Measurements from ENCODE around the gene FAM131A. TPM values are rescaled to one million over a fixed set of nuclear protein-coding genes. Genes with fewer than 3 reads are reported as not detected.

FAM131A gene
- polyA plus RNA-seq, 6 donors from 2014 or later, result 3.6 to 8.5 (median 4.1) TPM

DNA sequence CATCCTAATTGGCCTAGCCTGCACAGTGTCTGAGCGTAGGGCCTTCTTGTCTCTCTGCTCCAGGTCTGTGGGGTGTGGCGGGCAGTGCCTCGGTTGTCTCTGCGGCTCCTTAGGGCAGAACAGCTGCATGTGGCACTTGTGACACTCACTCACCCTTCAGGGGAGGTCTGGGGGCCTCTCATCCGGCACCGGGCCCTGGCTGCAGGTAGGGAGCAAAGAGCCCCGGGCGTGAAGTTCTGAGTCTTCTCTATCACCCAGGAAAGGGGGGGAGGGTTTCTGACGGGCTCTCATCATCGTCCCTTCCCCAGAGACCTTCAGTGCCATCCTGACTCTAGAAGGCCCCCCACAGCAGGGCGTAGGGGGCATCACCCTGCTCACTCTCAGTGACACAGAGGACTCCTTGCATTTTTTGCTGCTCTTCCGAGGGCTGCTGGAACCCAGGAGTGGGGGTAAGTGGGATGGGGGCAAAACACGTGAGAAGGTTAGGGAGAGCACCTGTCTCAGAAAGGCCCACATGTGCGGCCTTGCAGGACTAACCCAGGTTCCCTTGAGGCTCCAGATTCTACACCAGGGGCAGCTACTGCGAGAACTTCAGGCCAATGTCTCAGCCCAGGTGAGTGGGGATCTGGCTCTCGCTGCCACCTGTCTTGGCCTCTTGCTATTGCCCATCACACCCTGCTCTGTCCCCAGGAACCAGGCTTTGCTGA lies 45.1 kb downstream of the FAM131A start:
- no peak for DNase-seq
- ATAC-seq (ENCODE audit: low read depth in 2 of 2), result no peak
- no peaks in the 10 kb centered on the region for H3K9me3 Mint-ChIP-seq
- H3K4me1 Mint-ChIP-seq, result peaks cover 6 to 20% (median 11%) of the 10 kb centered on the region in 3 donors
- H3K36me3 Mint-ChIP-seq, result peaks cover 0 to 7% of the 10 kb centered on the region in 2 donors
- peaks cover 45 to 83% (median 70%) of the 10 kb centered on the region in 3 donors for H3K27me3 Mint-ChIP-seq
- H3K4me3 Mint-ChIP-seq, result peak overlapping the region in 2 of 8 donors; percentile 36 to 75
- no peak overlapping the region for H3K27ac Mint-ChIP-seq

DNA sequence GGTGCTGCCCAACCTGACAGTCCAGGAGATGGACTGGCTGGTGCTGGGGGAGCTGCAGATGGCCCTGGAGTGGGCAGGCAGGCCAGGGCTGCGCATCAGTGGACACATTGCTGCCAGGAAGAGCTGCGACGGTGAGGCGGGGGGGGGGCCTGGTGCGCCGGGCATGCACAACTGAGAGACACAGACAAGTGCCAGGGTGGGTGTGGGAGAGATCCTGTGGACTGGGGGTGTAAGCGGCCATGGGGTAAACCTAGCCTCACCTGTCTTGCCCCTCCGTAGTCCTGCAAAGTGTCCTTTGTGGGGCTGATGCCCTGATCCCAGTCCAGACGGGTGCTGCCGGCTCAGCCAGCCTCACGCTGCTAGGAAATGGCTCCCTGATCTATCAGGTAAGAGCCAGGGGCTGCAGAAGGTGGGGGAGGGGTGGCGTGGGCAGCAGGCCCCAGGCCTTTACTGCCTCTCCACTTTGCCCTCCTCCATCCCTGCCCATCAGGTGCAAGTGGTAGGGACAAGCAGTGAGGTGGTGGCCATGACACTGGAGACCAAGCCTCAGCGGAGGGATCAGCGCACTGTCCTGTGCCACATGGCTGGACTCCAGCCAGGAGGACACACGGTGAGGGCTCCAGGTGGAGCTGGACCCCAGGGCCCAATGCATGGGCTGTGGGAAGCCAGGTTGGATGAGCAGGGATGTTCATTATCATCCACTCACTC lies 45.8 kb downstream of the FAM131A start:
- Mint-ChIP-seq H3K27me3 (peaks cover 43 to 83% (median 70%) of the 10 kb centered on the region in 3 donors), H3K4me3 (no peak overlapping the region), H3K9me3 (peaks cover 0 to under 1% (median 0%) of the 10 kb centered on the region in 7 donors), H3K4me1 (peaks cover 6 to 18% (median 11%) of the 10 kb centered on the region in 3 donors), H3K27ac (no peak overlapping the region), H3K36me3 (peaks cover 0 to 7% of the 10 kb centered on the region in 2 donors)
- DNase-seq (no peak), ATAC-seq (ENCODE audit: low read depth in 2 of 2) (no peak)

DNA sequence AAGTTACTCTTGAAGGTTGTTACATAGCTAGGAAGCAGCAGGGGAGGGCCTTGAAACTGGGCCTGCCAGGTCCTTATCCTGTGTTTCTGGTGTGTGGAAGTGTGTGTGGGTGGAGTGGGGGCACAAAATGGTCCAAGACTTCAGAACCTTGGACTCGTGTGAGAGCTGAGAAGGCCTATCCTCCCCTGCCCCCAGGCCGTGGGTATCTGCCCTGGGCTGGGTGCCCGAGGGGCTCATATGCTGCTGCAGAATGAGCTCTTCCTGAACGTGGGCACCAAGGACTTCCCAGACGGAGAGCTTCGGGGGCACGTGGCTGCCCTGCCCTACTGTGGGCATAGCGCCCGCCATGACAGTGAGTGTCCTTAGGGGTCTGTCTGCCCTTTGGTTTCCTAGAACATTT lies 46.9 kb downstream of the FAM131A start:
- ATAC-seq (ENCODE audit: low read depth in 2 of 2) (no peak), DNase-seq (no peak)
- Mint-ChIP-seq H3K9me3 (peaks cover 0 to 1% (median 0%) of the 10 kb centered on the region in 7 donors), H3K4me1 (peaks cover 2 to 11% (median 6%) of the 10 kb centered on the region in 3 donors), H3K4me3 (peak overlapping the region in 1 of 8 donors; percentile 20), H3K27me3 (peaks cover 40 to 82% (median 70%) of the 10 kb centered on the region in 3 donors), H3K36me3 (peaks cover 0 to 2% of the 10 kb centered on the region in 2 donors), H3K27ac (no peak overlapping the region)

DNA sequence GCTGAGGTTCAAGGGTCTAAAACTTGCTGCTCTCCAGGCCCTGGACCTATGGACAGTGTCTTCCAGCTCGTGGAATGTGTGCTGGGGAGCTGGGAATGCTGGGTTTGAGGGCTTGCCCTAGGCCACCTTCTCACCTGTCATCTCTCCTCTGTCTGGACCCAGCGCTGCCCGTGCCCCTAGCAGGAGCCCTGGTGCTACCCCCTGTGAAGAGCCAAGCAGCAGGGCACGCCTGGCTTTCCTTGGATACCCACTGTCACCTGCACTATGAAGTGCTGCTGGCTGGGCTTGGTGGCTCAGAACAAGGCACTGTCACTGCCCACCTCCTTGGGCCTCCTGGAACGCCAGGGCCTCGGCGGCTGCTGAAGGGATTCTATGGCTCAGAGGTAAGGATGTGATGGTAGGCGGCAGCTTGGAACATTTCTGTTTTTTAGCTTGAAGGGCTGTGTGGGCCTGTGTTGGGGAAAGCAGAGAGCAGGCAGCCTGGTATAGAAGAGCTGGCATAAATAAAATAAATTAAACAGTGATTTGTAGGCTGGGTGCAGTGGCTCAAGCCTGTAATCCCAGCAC lies 47.5 kb downstream of the FAM131A start:
- no peak overlapping the region for H3K27ac Mint-ChIP-seq
- DNase-seq, result no peak
- H3K27me3 Mint-ChIP-seq, result peaks cover 39 to 85% (median 73%) of the 10 kb centered on the region in 3 donors
- H3K36me3 Mint-ChIP-seq, result no peaks in the 10 kb centered on the region
- H3K4me3 Mint-ChIP-seq, result peak overlapping the region in 1 of 8 donors; percentile 37
- H3K9me3 Mint-ChIP-seq, result peaks cover 0 to 1% (median 0%) of the 10 kb centered on the region in 7 donors
- no peak for ATAC-seq (ENCODE audit: low read depth in 2 of 2)
- peaks cover 0 to 9% (median 5%) of the 10 kb centered on the region in 3 donors for H3K4me1 Mint-ChIP-seq

DNA sequence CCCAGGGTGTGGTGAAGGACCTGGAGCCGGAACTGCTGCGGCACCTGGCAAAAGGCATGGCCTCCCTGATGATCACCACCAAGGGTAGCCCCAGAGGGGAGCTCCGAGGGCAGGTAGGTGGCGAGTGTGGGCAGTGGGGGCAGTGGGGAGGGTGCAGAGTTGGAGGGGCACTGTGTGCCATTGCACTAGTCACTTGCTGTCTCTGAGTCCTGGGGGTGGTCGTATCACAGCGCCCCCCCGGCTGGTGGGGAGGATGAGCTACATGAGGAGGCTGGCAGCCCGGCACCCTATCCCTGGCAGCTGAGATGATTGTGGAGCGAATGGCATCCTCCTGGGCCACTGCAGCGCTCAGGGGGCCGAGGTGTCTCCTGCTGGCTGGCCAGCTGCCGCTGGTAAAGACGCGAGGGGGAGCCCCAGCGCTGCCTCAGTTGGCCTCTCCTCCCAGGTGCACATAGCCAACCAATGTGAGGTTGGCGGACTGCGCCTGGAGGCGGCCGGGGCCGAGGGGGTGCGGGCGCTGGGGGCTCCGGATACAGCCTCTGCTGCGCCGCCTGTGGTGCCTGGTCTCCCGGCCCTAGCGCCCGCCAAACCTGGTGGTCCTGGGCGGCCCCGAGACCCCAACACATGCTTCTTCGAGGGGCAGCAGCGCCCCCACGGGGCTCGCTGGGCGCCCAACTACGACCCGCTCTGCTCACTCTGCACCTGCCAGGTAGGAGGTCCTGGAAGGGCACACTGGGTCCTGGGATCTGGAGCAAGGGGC lies 48.8 kb downstream of the FAM131A start:
- ATAC-seq (ENCODE audit: low read depth in 2 of 2), result no peak
- peaks cover 43 to 90% (median 86%) of the 10 kb centered on the region in 3 donors for H3K27me3 Mint-ChIP-seq
- no peaks in the 10 kb centered on the region for H3K36me3 Mint-ChIP-seq
- DNase-seq, result no peak
- peaks cover 0 to 1% (median 0%) of the 10 kb centered on the region in 7 donors for H3K9me3 Mint-ChIP-seq
- H3K4me3 Mint-ChIP-seq, result no peak overlapping the region
- peaks cover 0 to 6% (median 0%) of the 10 kb centered on the region in 3 donors for H3K4me1 Mint-ChIP-seq
- no peak overlapping the region for H3K27ac Mint-ChIP-seq

DNA sequence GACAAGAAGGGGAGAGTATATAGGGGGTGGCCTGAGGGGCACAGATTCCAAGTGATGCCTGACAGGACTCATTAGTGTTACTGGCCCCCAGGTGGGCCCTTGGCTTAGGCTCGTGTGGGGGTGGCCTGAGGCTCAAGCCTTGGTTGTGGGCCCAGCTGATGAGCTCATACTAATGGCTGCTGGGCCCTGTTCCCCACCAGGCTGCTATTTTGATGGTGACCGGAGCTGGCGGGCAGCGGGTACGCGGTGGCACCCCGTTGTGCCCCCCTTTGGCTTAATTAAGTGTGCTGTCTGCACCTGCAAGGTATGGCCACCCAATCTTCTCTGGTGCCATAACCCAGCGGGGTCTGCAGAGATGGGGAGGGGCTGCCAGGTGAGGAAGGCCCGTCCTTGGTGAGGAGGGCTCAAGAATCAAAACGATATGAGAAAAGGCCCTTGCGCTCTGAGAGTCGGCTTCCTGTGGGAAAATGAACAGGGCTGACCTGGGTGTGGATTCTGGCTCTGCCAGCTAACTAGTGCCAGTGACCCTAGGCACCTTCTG lies 49.8 kb downstream of the FAM131A start:
- DNase-seq, result no peak
- H3K27me3 Mint-ChIP-seq, result peaks cover 40 to 89% (median 81%) of the 10 kb centered on the region in 3 donors
- ATAC-seq (ENCODE audit: low read depth in 2 of 2), result no peak

DNA sequence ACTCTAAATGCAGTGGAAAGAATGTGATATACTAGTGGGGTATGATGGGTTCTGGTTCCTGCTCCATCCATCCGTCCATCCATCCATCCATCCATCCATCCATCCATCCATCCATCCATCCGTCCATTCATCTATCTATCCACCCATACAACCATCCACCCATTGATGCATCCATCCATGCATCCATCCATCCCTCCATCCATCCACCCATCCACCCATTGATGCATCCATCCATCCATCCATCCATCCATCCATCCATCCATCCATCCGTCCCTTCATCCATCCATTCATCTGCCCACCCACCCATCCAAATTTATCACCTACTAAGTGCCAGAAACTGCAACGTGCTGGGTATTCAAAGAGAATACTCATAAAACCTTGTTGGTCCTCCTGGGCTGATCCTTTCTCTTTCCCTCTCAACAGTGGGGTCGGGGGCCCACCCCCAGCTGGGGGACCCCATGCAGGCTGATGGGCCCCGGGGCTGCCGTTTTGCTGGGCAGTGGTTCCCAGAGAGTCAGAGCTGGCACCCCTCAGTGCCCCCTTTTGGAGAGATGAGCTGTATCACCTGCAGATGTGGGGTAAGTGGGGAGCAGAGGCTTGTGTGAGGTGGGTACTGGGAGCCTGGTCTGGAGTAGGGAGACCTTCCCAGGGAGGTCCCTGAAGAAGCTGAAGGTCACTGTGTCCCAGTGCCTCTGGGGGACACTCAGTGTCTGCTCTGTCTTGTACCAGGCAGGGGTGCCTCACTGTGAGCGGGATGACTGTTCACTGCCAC lies 51.0 kb downstream of the FAM131A start:
- Mint-ChIP-seq H3K4me3 (no peak overlapping the region), H3K27ac (no peak overlapping the region), H3K27me3 (peaks cover 40 to 80% (median 70%) of the 10 kb centered on the region in 3 donors), H3K4me1 (no peaks in the 10 kb centered on the region), H3K36me3 (no peaks in the 10 kb centered on the region), H3K9me3 (peaks cover 0 to 1% (median 0%) of the 10 kb centered on the region in 7 donors)
- ATAC-seq (ENCODE audit: low read depth in 2 of 2) (no peak), DNase-seq (no peak)

More for the DNA sequence above, 49.8 kb downstream of the FAM131A start:
- Mint-ChIP-seq H3K4me1 (no peaks in the 10 kb centered on the region), H3K27ac (no peak overlapping the region), H3K36me3 (no peaks in the 10 kb centered on the region), H3K9me3 (peaks cover 0 to 1% (median 0%) of the 10 kb centered on the region in 7 donors), H3K4me3 (no peak overlapping the region)

DNA sequence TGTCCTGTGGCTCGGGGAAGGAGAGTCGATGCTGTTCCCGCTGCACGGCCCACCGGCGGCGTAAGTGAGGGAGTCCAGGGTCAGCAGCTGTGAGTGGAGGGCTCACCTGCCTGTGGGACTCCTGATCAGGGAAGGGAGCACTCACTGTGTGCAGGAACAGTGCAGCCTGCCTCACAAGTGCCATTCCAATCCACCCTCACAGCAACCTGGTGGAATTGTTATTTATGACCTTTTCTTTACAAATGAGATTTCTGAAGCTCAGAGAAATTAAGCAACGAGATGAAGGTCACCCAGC lies 51.5 kb downstream of the FAM131A start:
- Mint-ChIP-seq H3K27me3 (peaks cover 42 to 79% (median 67%) of the 10 kb centered on the region in 3 donors), H3K36me3 (no peaks in the 10 kb centered on the region), H3K27ac (no peak overlapping the region), H3K4me3 (no peak overlapping the region), H3K9me3 (peaks cover 0 to 1% (median 0%) of the 10 kb centered on the region in 7 donors), H3K4me1 (no peaks in the 10 kb centered on the region)
- ATAC-seq (ENCODE audit: low read depth in 2 of 2) (no peak), DNase-seq (no peak)

DNA sequence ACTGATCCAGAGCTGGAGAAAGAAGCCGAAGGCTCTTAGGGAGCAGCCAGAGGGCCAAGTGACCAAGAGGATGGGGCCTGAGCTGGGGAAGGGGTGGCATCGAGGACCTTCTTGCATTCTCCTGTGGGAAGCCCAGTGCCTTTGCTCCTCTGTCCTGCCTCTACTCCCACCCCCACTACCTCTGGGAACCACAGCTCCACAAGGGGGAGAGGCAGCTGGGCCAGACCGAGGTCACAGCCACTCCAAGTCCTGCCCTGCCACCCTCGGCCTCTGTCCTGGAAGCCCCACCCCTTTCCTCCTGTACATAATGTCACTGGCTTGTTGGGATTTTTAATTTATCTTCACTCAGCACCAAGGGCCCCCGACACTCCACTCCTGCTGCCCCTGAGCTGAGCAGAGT lies 52.0 kb downstream of the FAM131A start:
- DNase-seq, result no peak
- peaks cover 0 to 1% (median 0%) of the 10 kb centered on the region in 7 donors for H3K9me3 Mint-ChIP-seq
- H3K4me3 Mint-ChIP-seq, result no peak overlapping the region
- peaks cover 38 to 74% (median 62%) of the 10 kb centered on the region in 3 donors for H3K27me3 Mint-ChIP-seq
- no peaks in the 10 kb centered on the region for H3K4me1 Mint-ChIP-seq
- peak overlapping the region in 1 of 6 donors; percentile 9 for H3K27ac Mint-ChIP-seq
- ATAC-seq (ENCODE audit: low read depth in 2 of 2), result no peak
- H3K36me3 Mint-ChIP-seq, result no peaks in the 10 kb centered on the region

DNA sequence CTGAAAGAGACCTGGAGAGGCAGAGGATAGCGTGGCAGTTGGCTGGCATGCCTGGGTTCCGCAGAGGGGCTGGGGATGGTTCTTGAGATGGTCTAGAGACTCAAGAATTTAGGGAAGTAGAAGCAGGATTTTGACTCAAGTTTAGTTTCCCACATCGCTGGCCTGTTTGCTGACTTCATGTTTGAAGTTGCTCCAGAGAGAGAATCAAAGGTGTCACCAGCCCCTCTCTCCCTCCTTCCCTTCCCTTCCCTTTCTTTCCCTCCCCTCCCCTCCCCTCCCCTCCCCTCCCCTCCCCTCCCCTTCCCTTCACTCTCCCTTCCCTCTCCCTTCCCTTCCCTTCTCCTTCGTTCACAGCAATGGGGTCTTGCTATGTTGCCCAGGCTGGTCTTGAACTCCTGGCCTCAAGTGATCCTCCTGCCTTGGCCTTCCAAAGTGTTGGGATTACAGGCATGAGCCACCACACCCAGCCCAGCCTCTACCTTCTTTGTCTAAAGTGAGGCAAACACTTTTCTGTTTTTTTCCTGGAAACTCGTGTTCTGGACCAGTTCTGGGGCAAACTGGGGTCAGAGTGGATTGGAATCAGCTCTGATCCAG lies 52.6 kb downstream of the FAM131A start:
- no peaks in the 10 kb centered on the region for H3K4me1 Mint-ChIP-seq
- DNase-seq, result no peak
- ATAC-seq (ENCODE audit: low read depth in 2 of 2), result no peak
- no peak overlapping the region for H3K4me3 Mint-ChIP-seq
- H3K9me3 Mint-ChIP-seq, result peaks cover 0 to 1% (median 0%) of the 10 kb centered on the region in 7 donors
- peak overlapping the region in 1 of 6 donors; percentile 9 for H3K27ac Mint-ChIP-seq
- H3K36me3 Mint-ChIP-seq, result no peaks in the 10 kb centered on the region
- peaks cover 35 to 68% (median 56%) of the 10 kb centered on the region in 3 donors for H3K27me3 Mint-ChIP-seq

DNA sequence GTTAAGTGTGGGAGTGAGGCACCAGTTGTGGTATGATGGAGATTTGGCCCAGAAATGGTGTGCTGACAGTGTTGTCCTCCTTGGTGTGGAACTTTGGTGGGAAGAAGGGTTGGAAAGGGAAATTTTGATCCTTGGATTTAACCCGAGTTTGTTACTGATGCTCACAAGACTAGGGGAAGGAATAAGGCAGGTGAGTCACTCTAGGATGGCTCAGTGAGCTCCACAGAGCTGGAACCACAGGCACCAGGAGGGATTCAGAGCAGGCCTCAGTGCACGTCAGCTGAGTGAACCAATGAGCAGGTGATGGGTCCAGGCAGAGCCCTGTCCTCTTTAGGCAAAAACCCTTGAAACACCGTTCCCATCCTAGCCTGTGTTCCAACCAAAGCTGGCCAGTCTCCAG lies 53.9 kb downstream of the FAM131A start:
- Mint-ChIP-seq H3K27ac (no peak overlapping the region), H3K36me3 (no peaks in the 10 kb centered on the region), H3K4me1 (no peaks in the 10 kb centered on the region), H3K27me3 (peaks cover 29 to 60% (median 47%) of the 10 kb centered on the region in 3 donors), H3K4me3 (no peak overlapping the region), H3K9me3 (peaks cover 0 to 1% (median 0%) of the 10 kb centered on the region in 7 donors)
- DNase-seq, result no peak
- no peak for ATAC-seq (ENCODE audit: low read depth in 2 of 2)

DNA sequence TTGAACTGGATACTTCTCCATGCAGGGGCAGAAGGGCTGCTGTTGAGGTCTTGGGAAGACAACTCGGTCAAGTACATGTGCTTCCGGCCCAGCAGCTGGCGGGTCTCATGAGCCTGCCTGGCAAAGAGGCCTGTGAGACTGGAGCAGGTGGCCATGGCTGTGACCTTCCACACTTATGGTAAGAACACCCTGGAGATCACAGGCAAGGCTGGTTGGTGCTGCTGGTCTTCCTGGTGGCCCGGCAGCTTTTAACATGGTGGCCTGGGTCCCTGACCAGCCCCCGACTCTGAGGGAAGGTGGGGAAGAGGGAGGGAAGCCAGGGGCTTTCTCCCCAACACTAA lies 57.9 kb downstream of the FAM131A start:
- Mint-ChIP-seq H3K4me1 (no peaks in the 10 kb centered on the region), H3K9me3 (no peaks in the 10 kb centered on the region)
- ATAC-seq (ENCODE audit: low read depth in 2 of 2), result no peak

More for the DNA sequence above, 57.9 kb downstream of the FAM131A start:
- no peak for DNase-seq
- H3K27me3 Mint-ChIP-seq, result peaks cover 27 to 30% (median 28%) of the 10 kb centered on the region in 3 donors
- no peaks in the 10 kb centered on the region for H3K36me3 Mint-ChIP-seq
- H3K27ac Mint-ChIP-seq, result no peak overlapping the region
- no peak overlapping the region for H3K4me3 Mint-ChIP-seq

Data from naive B cell (primary cell).